ENCODE data around the gene MYL6B. TPM values are rescaled to one million over a fixed set of nuclear protein-coding genes. Genes with fewer than 3 reads are reported as not detected.

Gene MYL6B
- total and polyA plus RNA-seq, 2 of the 4 experiments (the other 2 are of a cell fraction), result 78.3 to 112 TPM

- ChIA-PET CTCF (interaction anchor here (1.6 kb wide), 1 partner anchor 36 kb away, joined by 4 read pairs; no protein-coding TSS in a partner anchor), POLR2A (ENCODE audit: unreplicated experiment) (no interaction called here)
- H2BK15ac ChIP-seq (ENCODE audit: low read depth, low read length), result no peak overlapping the region
These were observed 37.1 kb upstream of the MYL6B start for GRCh38 chr12:56115329-56115728.

More at GRCh38 chr12:56115329-56115728, 37.1 kb upstream of the MYL6B start:
- in situ Hi-C loops (cut with MboI; ENCODE audit: low sequenced_read_pairs), result no loop called here
- no peak overlapping the region for H2BK20ac ChIP-seq (ENCODE audit: low read depth, low read length)
- peak overlapping the region; percentile 67; the same call in 1 of the 2 replicates for H4K91ac ChIP-seq (ENCODE audit: insufficient read depth, low read depth, low read length)
- no peak overlapping the region for H3K56ac ChIP-seq (ENCODE audit: extremely low read depth, insufficient read depth, low read length)
- H2AK5ac ChIP-seq (ENCODE audit: low read depth, low read length), result peak overlapping the region; percentile 71; the same call in 1 of the 2 replicates
- no peaks in the 10 kb centered on the region for H3K27me3 ChIP-seq (ENCODE audit: control insufficient read depth, insufficient read depth, low read length)
- 86% methylated on average over 2 of the region's 10 CpGs; no CpG with 5 or more reads in 1 of the 2 experiments for WGBS, 2 experiments (ENCODE audit: extremely low coverage in 2 of 2, insufficient read length in 1 of 2)
- H3K23ac ChIP-seq (ENCODE audit: low read depth, low read length), result peak overlapping the region; percentile 19; the same call in 1 of the 2 replicates
- H3K4me3 ChIP-seq (ENCODE audit: insufficient read depth, low read depth, low read length), result peak overlapping the region; percentile 85; the same call in 1 of the 2 replicates
- H3K9me1 ChIP-seq (ENCODE audit: insufficient read depth, low read length), result no peaks in the 10 kb centered on the region
- no peak overlapping the region for H2AFZ ChIP-seq (replicated peaks; ENCODE audit: low read length, poor library complexity)
- H4K8ac ChIP-seq (ENCODE audit: low read depth in 2 of 2, low read length in 2 of 2), result peak overlapping the region; percentile 86 to 90
- H3K14ac ChIP-seq (replicated peaks; ENCODE audit: low read depth, low read length), result peak overlapping the region; percentile 62
- BruUV-seq (replicated peaks), result no TSS peak
- H3K36me3 ChIP-seq (ENCODE audit: control insufficient read depth, insufficient read depth, low read length), result peaks cover 24% of the 10 kb centered on the region
- H3K79me1 ChIP-seq (ENCODE audit: low read depth in 1 of 2, low read length in 2 of 2), result peaks cover 9 to 38% of the 10 kb centered on the region in 2 experiments; a peak in 3 of 4 replicates
- ATAC-seq (ENCODE audit: low read depth), result no peak
- dilution Hi-C loops (cut with HindIII; ENCODE audit: low sequenced_read_pairs, unreplicated experiment), result no loop called here
- no peak overlapping the region for H3K18ac ChIP-seq (ENCODE audit: low read depth, low read length)
- peak overlapping the region; percentile 92 for H3K27ac ChIP-seq (ENCODE audit: insufficient read depth, low read length)
- H4K20me1 ChIP-seq (ENCODE audit: insufficient read depth, low read length), result peaks cover 7% of the 10 kb centered on the region
- peak overlapping the region; percentile 9; the same call in 1 of the 2 replicates for H2BK120ac ChIP-seq (ENCODE audit: low read depth, low read length)
- no peak for TF ChIP-seq RAD21 (IDR thresholded peaks at IDR 0.05; ENCODE audit: low read length)
- TF ChIP-seq, protein P1, sequence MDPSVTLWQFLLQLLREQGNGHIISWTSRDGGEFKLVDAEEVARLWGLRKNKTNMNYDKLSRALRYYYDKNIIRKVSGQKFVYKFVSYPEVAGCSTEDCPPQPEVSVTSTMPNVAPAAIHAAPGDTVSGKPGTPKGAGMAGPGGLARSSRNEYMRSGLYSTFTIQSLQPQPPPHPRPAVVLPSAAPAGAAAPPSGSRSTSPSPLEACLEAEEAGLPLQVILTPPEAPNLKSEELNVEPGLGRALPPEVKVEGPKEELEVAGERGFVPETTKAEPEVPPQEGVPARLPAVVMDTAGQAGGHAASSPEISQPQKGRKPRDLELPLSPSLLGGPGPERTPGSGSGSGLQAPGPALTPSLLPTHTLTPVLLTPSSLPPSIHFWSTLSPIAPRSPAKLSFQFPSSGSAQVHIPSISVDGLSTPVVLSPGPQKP (IDR thresholded peaks at IDR 0.05; ENCODE audit: borderline replicate concordance, low read depth, low read length), result no peak
- TF ChIP-seq CTCF (conservative IDR thresholded peaks at IDR 0.05; ENCODE audit: low read depth, low read length), result no peak
- TF ChIP-seq NFE2L2 (IDR thresholded peaks at IDR 0.05; ENCODE audit: low read depth, low read length), result no peak
- no peak for TF ChIP-seq MXI1 (IDR thresholded peaks at IDR 0.05; ENCODE audit: borderline replicate concordance, low read depth, low read length)
- no peak for TF ChIP-seq USF2 (IDR thresholded peaks at IDR 0.05; ENCODE audit: low read depth, low read length)
- TF ChIP-seq POLR2A (IDR thresholded peaks at IDR 0.05; ENCODE audit: low read depth, low read length), result no peak
- TF ChIP-seq RCOR1 (IDR thresholded peaks at IDR 0.05; ENCODE audit: insufficient replicate concordance, low read length), result no peak
- TF ChIP-seq RFX5 (IDR thresholded peaks at IDR 0.05; ENCODE audit: low read depth, low read length), result no peak
- TF ChIP-seq CEBPB (IDR thresholded peaks at IDR 0.05; ENCODE audit: low read depth, low read length), result no peak
- no peak for TF ChIP-seq FOS (IDR thresholded peaks at IDR 0.05; ENCODE audit: low read depth, low read length)
- TF ChIP-seq CHD1 (IDR thresholded peaks at IDR 0.05; ENCODE audit: low read depth, low read length), result no peak
- TF ChIP-seq SMC3 (IDR thresholded peaks at IDR 0.05; ENCODE audit: low read depth, low read length), result no peak
- no peak for TF ChIP-seq BHLHE40 (IDR thresholded peaks at IDR 0.05; ENCODE audit: low read depth, low read length)
- no peak for TF ChIP-seq MAZ (IDR thresholded peaks at IDR 0.05; ENCODE audit: borderline replicate concordance, low read depth, low read length)
- no peak for TF ChIP-seq MAFK (IDR thresholded peaks at IDR 0.05; ENCODE audit: low read depth, low read length)
- no peak overlapping the region for H3K9ac ChIP-seq (ENCODE audit: low read depth, low read length)
- H2AK9ac ChIP-seq (replicated peaks; ENCODE audit: low read depth, low read length, poor library complexity), result peak overlapping the region; percentile 74
- H3K4me2 ChIP-seq (ENCODE audit: low read depth, low read length), result peak overlapping the region; percentile 71; the same call in 1 of the 2 replicates
- no peaks in the 10 kb centered on the region for H3K9me3 ChIP-seq (ENCODE audit: control insufficient read depth, insufficient read depth, low read length)
- peak overlapping the region; percentile 78 for H3K4ac ChIP-seq (ENCODE audit: low read depth, low read length)
- DNase-seq, result peak; percentile 19
- peak overlapping the region; percentile 87 for H2BK5ac ChIP-seq (ENCODE audit: low read depth, low read length, poor library complexity, severe bottlenecking)
- intact Hi-C loops (cut with micrococcal nuclease), result no loop called here
- H3K4me1 ChIP-seq (ENCODE audit: control insufficient read depth, insufficient read depth, low read length), result peaks cover 7% of the 10 kb centered on the region
- peak overlapping the region; percentile 63 for H4K5ac ChIP-seq (ENCODE audit: low read depth, low read length)

Data from IMR-90 (cell line).